ENCODE results near the gene UBL7. TPM values are rescaled to one million over a fixed set of nuclear protein-coding genes. Genes with fewer than 3 reads are reported as not detected.

Gene UBL7
- total and polyA plus RNA-seq, 2 donors (not counting 1 experiment from before 2014, with no cell fraction given) = 44.4 to 73.9 TPM

DNA sequence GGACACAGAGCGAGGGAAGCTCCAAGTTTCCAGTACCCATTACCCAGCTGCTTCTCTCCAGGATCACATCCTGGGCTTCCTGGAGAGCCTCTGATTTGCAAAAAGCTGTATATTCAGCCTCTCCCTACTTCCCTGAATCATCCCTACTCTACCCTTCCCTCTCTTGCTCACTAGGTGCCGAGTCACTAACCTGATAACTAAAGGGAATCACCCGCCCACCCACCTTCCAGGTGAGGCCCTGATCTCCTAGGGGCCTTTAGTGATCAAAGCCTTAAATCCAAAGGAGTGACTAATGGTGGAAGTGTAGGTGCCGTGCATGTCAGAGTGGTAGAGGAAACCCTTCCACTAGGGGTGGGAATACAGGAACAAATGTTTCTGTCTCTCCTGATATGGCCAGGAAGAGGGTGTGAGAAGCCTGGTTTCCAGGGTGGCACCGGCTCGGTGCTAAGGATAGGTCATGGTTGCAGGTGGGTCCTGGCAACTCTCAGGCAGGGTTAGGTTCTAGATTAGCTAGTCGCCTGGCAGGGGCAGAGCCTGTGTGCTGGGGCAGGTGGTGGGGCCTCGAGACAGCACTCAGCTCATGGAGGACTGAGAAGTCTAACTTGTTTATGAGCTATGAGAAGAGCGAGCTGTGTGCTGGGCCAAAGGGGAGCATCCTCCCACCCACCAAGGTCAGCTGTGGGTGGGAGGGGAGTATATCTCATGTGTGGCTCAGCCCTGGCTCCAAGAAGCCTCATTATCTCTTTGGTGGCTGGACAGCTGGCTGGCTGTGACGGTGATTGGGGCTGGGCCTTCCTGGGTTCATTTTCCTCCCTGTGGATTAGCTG lies 37.3 kb downstream of the UBL7 start:
- ChIA-PET CTCF (interaction anchor here (0.5 to 5.0 kb wide), 6 partner anchors 11 to 41 kb away, joined by 3 to 26 read pairs (median 4); no protein-coding TSS in a partner anchor), POLR2A (no interaction called here)
- Histone ChIP-seq H3K27ac (ENCODE audit: low read length in 2 of 2) (peak overlapping the region; percentile 13 to 57), H3K4me1 (ENCODE audit: control insufficient read depth in 2 of 2, insufficient read depth in 2 of 2, low read length in 2 of 2) (peaks cover 87 to 100% of the 10 kb centered on the region in 2 donors), H3K27me3 (replicated peaks in 1 of 4; ENCODE audit: control extremely low read depth in 1 of 4, control insufficient read depth in 3 of 4, insufficient read depth in 4 of 4, low read length in 3 of 4) (no peaks in the 10 kb centered on the region), H3K9ac (ENCODE audit: low read length) (no peak overlapping the region), H4K20me1 (ENCODE audit: control insufficient read depth, insufficient read depth, low read length, poor library complexity, severe bottlenecking) (peaks cover 84% of the 10 kb centered on the region), H3K9me3 (ENCODE audit: control extremely low read depth in 1 of 3, control insufficient read depth in 2 of 3, insufficient read depth in 1 of 3, low read length in 2 of 3) (no peaks in the 10 kb centered on the region), H3K36me3 (replicated peaks in 1 of 2; ENCODE audit: control extremely low read depth in 1 of 2, control insufficient read depth in 1 of 2, extremely low read depth in 1 of 2, insufficient read depth in 2 of 2, low read length in 1 of 2) (peaks cover 0 to 31% of the 10 kb centered on the region in 2 experiments), H2AFZ (ENCODE audit: insufficient read depth, low read depth, low read length, poor library complexity, severe bottlenecking) (no peak overlapping the region), H3K4me3 (ENCODE audit: control extremely low read depth in 1 of 5, extremely low read depth in 1 of 5, insufficient read depth in 1 of 5, low read depth in 2 of 5, low read length in 4 of 5) (no peak overlapping the region), H3K4me2 (replicated peaks; ENCODE audit: low read depth, low read length, poor library complexity, severe bottlenecking) (peak overlapping the region; percentile 56), H3K79me2 (ENCODE audit: control insufficient read depth, insufficient read depth, low read length) (peaks cover 100% of the 10 kb centered on the region)
- ATAC-seq (ENCODE audit: low read depth) (no peak), DNase-seq (no peak)
- TF ChIP-seq CTCF (IDR thresholded peaks at IDR 0.05) (no peak), EZH2 (IDR thresholded peaks at IDR 0.05; ENCODE audit: borderline replicate concordance, insufficient read depth, low read depth, low read length, poor library complexity, severe bottlenecking) (no peak)
- intact Hi-C loops (cut with micrococcal nuclease) = no loop called here
- no peaks in the 10 kb centered on the region for H3K27me3 Mint-ChIP-seq
- 74% methylated on average over 7 of the region's 10 CpGs for WGBS (ENCODE audit: insufficient coverage)
- peak overlapping the region; percentile 91 for H3K27ac Mint-ChIP-seq
- no peaks in the 10 kb centered on the region for H3K9me3 Mint-ChIP-seq (ENCODE audit: insufficient read depth)
- peak overlapping the region; percentile 74 for H3K4me3 Mint-ChIP-seq
- H3K4me1 Mint-ChIP-seq = peaks cover 93% of the 10 kb centered on the region

All from B cell (primary cell).